OCI-LY7 (cell line): ENCODE measurements around the gene ENTR1. TPM values are rescaled to one million over a fixed set of nuclear protein-coding genes. Genes with fewer than 3 reads are reported as not detected.

Source experiments
- BruUV-seq: library from RNA; stranded (reverse); fragments of 400-500 nt; replicated peaks from 2 replicates; lab custom pipeline; 2021; lab: Mats Ljungman, UMichigan
- CTCF ChIA-PET: fragments of 300-600 bp; sonication (Branson Sonifier 250); formaldehyde crosslinking; loops from one replicate; lab custom pipeline; 2022; ENCODE audit warnings: antibody characterized with exemption; ENCODE audit not compliant: unreplicated experiment; lab: Charles Lee
- POLR2A ChIA-PET: fragments of 300-600 bp; sonication (Branson Sonifier 250); formaldehyde crosslinking; loops from one replicate; lab custom pipeline; 2022; ENCODE audit warnings: antibody characterized with exemption; lab: Charles Lee
- DNase-seq: peaks from one replicate; pipeline ENCODE4 v3.0.0-alpha.2; 2015; ENCODE audit warnings: low spot score
- H2AFZ ChIP-seq: fragments of 200-600 bp; sonication (generic), shearing (Covaris generic); 2 replicates; pipeline ENCODE4 v1.6.1; 2014; ENCODE audit warnings: mild to moderate bottlenecking, antibody characterized with exemption, low read length, moderate library complexity
- H3K27ac ChIP-seq: fragments of 200-600 bp; sonication (generic); 2 replicates; pipeline ENCODE4 v1.5.1; 2014; ENCODE audit warnings: mixed run types, low read depth, mild to moderate bottlenecking, moderate library complexity, low read length, inconsistent platforms; ENCODE audit not compliant: poor library complexity, severe bottlenecking
- H3K36me3 ChIP-seq: fragments of 200-600 bp; sonication (generic); 2 replicates; pipeline ENCODE4 v1.6.1; 2014; ENCODE audit warnings: mild to moderate bottlenecking, antibody characterized with exemption, low read length, moderate library complexity, mixed read lengths; ENCODE audit not compliant: insufficient read depth
- H3K4me1 ChIP-seq: fragments of 200-600 bp; sonication (generic); 2 replicates; pipeline ENCODE4 v1.5.1; 2014; ENCODE audit warnings: mild to moderate bottlenecking, low read length; ENCODE audit not compliant: insufficient read depth, poor library complexity, severe bottlenecking
- H3K4me2 ChIP-seq: fragments of 200-600 bp; sonication (generic); 2 replicates; pipeline ENCODE4 v1.6.1; 2014; ENCODE audit warnings: mild to moderate bottlenecking, low read length
- H3K4me3 ChIP-seq: fragments of 200-600 bp; sonication (generic); 2 replicates; pipeline ENCODE4 v1.5.1; 2014; ENCODE audit warnings: mild to moderate bottlenecking, low read depth, low read length; ENCODE audit not compliant: poor library complexity, severe bottlenecking
- H3K79me2 ChIP-seq: fragments of 200-600 bp; sonication (generic); 2 replicates; pipeline ENCODE4 v1.6.1; 2016; ENCODE audit warnings: low read depth, mild to moderate bottlenecking, low read length, moderate library complexity, mixed read lengths; ENCODE audit not compliant: insufficient read depth
- H3K9me2 ChIP-seq: fragments of 200-600 bp; sonication (generic); 2 replicates; pipeline ENCODE4 v1.6.1; 2016; ENCODE audit warnings: mild to moderate bottlenecking, low read length, mixed read lengths; ENCODE audit not compliant: insufficient read depth
- H3K9me3 ChIP-seq: fragments of 200-600 bp; sonication (generic); 2 replicates; pipeline ENCODE4 v1.6.1; 2014; ENCODE audit warnings: mild to moderate bottlenecking, mixed run types, low read length, mixed read lengths
- H4K20me1 ChIP-seq: fragments of 200-600 bp; sonication (generic); 2 replicates; pipeline ENCODE4 v1.6.1; 2014; ENCODE audit warnings: mild to moderate bottlenecking, antibody characterized with exemption, low read length, moderate library complexity, mixed read lengths; ENCODE audit not compliant: insufficient read depth
- EZH2phosphoT487 ChIP-seq: fragments of 200-600 bp; sonication (generic); IDR thresholded peaks from 2 replicates; pipeline ENCODE4 v1.6.1; 2018; ENCODE audit warnings: low read depth, borderline replicate concordance, mild to moderate bottlenecking, mixed run types, antibody characterized with exemption, low read length, moderate library complexity, mixed read lengths
- intact Hi-C: fragments of 100-400 bp; cut with micrococcal nuclease; formaldehyde crosslinking; loops from one replicate; pipeline ENCODE4 v1.10.0; 2022; ENCODE audit not compliant: unreplicated experiment
- total RNA-seq, 2 experiments: library from RNA; depleted of rRNA in 1 of 2; stranded (reverse); fragments of >200 nt in 1 of 2; shearing (Covaris generic) in 1 of 2; gene quantifications; 2 replicates each; pipeline ENCODE4 v1.2.3, GENCODE V29; 2014 to 2022
- TF ChIP-seq, protein P1 (sequence below): fragments of 200-600 bp; sonication (generic); conservative IDR thresholded peaks from 2 replicates; pipeline ENCODE4 v1.5.1; 2014; ENCODE audit warnings: mild to moderate bottlenecking, antibody characterized with exemption, low read length, moderate library complexity, mixed read lengths

The ENTR1 gene
- total RNA-seq, 2 experiments from 2014 or later, result 103 to 109 TPM

DNA sequence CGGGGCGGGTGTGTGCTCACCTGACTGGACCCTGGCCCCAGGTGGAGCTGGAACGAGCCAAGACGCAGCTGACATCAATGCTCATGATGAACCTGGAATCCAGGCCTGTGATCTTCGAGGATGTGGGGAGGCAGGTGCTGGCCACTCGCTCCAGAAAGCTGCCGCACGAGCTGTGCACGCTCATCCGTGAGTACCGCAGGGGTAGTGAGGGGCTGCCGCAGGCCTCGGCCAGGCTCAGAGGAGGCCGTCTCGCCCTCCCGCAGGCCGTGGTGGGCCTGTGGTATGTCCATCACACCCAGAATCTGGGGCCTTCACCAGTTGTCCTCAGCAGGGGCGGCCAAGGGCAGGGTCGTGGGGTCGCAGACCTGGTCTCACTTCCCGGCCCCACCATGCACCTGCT, 11.4 kb upstream of the ENTR1 start:
- no peaks in the 10 kb centered on the region for H3K79me2 ChIP-seq
- no peak overlapping the region for H3K4me2 ChIP-seq
- intact Hi-C loops, result no loop called here
- no peak for DNase-seq
- H3K4me3 ChIP-seq, result no peak overlapping the region
- H4K20me1 ChIP-seq, result no peaks in the 10 kb centered on the region
- ChIA-PET CTCF (no interaction called here), POLR2A (no interaction called here)
- BruUV-seq, result no TSS peak
- peaks cover 87% of the 10 kb centered on the region for H3K36me3 ChIP-seq
- H2AFZ ChIP-seq, result no peak overlapping the region
- no peak for TF ChIP-seq EZH2phosphoT487
- TF ChIP-seq, protein P1, sequence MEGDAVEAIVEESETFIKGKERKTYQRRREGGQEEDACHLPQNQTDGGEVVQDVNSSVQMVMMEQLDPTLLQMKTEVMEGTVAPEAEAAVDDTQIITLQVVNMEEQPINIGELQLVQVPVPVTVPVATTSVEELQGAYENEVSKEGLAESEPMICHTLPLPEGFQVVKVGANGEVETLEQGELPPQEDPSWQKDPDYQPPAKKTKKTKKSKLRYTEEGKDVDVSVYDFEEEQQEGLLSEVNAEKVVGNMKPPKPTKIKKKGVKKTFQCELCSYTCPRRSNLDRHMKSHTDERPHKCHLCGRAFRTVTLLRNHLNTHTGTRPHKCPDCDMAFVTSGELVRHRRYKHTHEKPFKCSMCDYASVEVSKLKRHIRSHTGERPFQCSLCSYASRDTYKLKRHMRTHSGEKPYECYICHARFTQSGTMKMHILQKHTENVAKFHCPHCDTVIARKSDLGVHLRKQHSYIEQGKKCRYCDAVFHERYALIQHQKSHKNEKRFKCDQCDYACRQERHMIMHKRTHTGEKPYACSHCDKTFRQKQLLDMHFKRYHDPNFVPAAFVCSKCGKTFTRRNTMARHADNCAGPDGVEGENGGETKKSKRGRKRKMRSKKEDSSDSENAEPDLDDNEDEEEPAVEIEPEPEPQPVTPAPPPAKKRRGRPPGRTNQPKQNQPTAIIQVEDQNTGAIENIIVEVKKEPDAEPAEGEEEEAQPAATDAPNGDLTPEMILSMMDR, result no peak
- H3K9me2 ChIP-seq, result no peaks in the 10 kb centered on the region
- no peaks in the 10 kb centered on the region for H3K9me3 ChIP-seq
- no peaks in the 10 kb centered on the region for H3K4me1 ChIP-seq
- H3K27ac ChIP-seq, result no peak overlapping the region

GRCh38 chr9:136419092-136419420, 8.6 kb upstream of the ENTR1 start:
- Histone ChIP-seq H4K20me1 (no peaks in the 10 kb centered on the region), H3K79me2 (no peaks in the 10 kb centered on the region), H3K9me2 (no peaks in the 10 kb centered on the region), H3K9me3 (no peaks in the 10 kb centered on the region), H3K36me3 (peaks cover 95% of the 10 kb centered on the region), H2AFZ (no peak overlapping the region), H3K4me2 (no peak overlapping the region), H3K27ac (no peak overlapping the region), H3K4me3 (no peak overlapping the region), H3K4me1 (no peaks in the 10 kb centered on the region)
- TF ChIP-seq, protein P1, result no peak
- TF ChIP-seq EZH2phosphoT487, result no peak
- no TSS peak for BruUV-seq
- intact Hi-C loops, result no loop called here
- no peak for DNase-seq
- ChIA-PET POLR2A (interaction anchor here (0.6 kb wide), 1 partner anchor 554 kb away, joined by 5 read pairs; no protein-coding TSS in a partner anchor), CTCF (no interaction called here)

DNA sequence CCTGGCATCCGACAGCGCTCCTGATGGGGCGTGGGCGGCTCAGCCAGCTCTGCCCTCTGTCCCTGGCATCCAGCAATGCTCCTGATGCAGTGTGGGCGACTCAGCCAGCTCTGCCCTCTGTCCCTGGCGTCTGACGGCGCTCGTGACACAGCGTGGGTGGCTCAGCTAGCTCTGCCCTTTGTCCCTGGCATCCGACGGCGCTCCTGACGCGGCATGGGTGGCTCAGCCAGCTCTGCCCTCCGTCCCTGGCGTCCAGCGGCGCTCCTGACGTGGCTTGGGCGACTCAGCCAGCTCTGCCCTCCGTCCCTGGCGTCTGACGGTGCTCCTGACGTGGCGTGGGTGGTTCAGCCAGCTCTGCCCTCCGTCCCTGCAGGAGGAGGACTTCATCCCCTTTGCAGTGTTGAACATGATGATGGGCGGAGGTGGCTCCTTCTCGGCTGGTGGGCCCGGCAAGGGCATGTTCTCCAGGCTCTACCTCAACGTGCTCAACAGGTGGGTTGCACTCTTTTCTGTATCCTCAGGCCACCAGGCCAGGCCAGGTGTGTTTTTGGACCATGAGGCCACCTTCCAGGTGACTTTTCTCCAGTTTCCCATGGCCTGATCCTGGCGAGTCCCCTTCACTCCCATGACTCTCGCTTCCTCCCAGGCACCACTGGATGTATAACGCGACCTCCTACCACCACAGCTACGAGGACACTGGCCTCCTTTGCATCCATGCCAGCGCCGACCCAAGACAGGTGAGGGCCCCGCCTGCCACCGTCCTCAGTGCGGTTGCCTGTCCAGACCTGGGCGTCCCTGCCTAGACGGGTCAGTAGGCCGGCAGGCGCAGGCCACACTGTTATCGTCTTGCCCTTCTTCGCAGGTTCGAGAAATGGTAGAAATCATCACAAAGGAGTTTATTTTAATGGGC, 8.0 kb upstream of the ENTR1 start:
- no peaks in the 10 kb centered on the region for H3K9me3 ChIP-seq
- POLR2A ChIA-PET, result no interaction called here
- intact Hi-C loops, result no loop called here
- no peak overlapping the region for H3K4me2 ChIP-seq
- no peak overlapping the region for H3K27ac ChIP-seq
- no peak overlapping the region for H2AFZ ChIP-seq
- H3K9me2 ChIP-seq, result no peaks in the 10 kb centered on the region
- no peaks in the 10 kb centered on the region for H3K79me2 ChIP-seq
- peaks cover 95% of the 10 kb centered on the region for H3K36me3 ChIP-seq
- DNase-seq, result no peak
- CTCF ChIA-PET, result no interaction called here
- TF ChIP-seq, protein P1, result no peak
- H3K4me3 ChIP-seq, result no peak overlapping the region
- no peaks in the 10 kb centered on the region for H3K4me1 ChIP-seq
- BruUV-seq, result no TSS peak
- H4K20me1 ChIP-seq, result no peaks in the 10 kb centered on the region
